HG03469 (cell line): ENCODE results near the gene DNM2.
"Not testable (repeated sequence)": the region's sequence is repeated elsewhere in the genome, so short reads cannot be mapped to it uniquely, and the experiment has no call there.

Experiments
- ATAC-seq: cut with Tn5 transposase; IDR thresholded peaks from one replicate; pipeline ENCODE4 v1.9.1; 2021; ENCODE audit warnings: mild to moderate bottlenecking, moderate library complexity, moderate number of reproducible peaks; ENCODE audit not compliant: unreplicated experiment

DNM2 gene

GRCh38 chr19:10717356-10718204, at the start of gene DNM2:
Gene DNM2 (plus strand): TSS chr19:10718079. CDS start chr19:10718243, 164 bp downstream.
- ATAC-seq, result peak; percentile 73

DNA sequence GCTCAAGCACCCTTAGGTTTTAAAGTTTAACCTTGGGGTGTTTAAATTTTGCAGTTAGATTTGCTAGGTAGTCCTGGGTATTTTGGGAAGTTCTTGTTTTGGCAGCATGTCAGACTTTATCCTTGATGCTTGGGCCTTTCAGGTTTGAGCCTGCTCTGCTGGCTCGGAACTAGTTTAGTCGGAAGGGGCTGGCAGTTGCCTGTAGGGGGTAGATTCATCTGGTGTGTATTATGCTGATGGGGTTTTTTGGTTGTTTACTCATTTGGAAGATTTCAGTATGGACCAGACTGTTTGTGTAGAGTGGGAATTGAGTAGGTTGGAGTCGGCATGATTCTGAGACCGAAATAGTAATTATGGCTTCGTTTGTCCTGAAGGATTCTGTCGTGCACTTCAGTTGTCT, 48.6 kb upstream of the DNM2 start:
- no peak for ATAC-seq

DNA sequence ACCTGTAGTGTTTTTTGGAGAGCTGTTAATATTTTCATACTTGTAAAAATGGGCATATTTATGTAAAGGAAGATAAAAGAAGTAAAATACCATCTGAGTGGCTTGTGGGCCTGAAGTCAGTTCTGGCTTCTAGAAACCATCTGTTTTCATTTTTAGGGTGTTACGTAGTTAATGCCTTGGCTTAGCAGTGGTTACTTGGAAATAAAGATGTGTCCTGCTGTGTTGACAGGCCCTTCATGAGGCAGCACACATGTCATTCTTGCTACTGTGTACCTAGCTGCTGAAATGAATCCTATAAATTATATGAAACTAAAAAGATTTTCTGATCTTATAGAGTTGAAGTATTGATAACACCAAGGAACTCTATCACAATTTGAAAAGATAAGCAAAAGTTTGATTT, 47.7 kb upstream of the DNM2 start:
- ATAC-seq, result no peak

GRCh38 chr19:10670876-10671804, 46.7 kb upstream of the DNM2 start:
- ATAC-seq, result no peak

- ATAC-seq, result not testable (repeated sequence)
Measured at GRCh38 chr19:10671922-10672321, 46.0 kb upstream of the DNM2 start.

DNA sequence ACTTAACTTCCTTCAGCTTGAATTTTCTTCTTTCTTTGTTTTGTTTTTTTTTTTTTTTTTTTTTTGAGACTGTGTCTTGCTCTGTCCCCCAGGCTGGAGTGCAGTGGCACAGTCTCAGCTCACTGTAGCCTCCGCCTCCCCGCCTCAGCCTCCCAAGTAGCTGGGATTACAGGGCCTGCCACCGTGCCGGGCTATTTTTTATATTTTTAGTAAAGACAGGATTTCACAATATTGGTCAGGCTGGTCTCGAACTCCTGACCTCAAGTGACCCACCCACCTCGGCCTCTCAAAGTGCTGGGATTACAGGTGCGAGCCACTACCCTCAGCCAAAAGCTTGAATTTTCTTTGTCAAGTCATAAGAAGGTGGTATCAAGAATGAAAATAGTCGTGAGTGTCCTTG, 42.7 kb upstream of the DNM2 start:
- not testable (repeated sequence) for ATAC-seq

DNA sequence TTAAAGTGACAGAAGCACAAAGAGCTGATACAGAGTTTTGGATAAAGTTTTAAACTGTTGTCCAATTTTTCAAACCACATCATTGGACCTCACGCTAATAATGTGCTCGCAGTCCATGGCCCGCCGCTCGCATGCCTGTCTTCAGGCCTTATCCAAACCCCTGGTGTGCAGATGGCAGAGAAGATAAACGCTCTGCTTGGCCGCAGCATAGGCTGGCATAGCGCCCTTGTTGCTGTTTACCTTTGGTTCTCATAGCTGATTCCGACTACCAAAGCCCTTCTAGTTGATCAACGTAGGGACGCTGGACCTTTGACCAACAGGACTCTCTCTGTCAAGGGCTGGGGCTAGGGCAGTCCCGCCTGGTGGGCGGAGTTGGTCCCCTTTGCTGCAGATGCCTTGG, 40.1 kb upstream of the DNM2 start:
- no peak for ATAC-seq

DNA sequence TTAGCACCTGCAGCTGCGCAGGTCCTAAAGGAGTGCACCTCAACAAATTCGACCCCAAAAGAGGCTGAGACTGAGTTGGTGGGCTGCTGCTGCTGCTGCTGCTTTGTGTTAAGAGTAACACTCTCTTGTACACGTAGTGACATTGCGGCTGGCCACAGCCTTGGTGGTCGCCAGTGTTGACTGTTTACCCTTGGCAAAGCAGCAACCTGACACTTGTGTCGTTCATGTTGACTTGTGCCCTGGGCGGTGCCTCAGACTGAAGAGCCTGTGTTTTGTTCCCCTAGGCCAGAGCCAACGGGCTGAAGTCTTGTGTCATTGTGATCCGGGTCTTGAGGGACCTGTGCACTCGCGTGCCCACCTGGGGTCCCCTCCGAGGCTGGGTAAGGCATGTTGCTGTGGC, 39.1 kb upstream of the DNM2 start:
- ATAC-seq, result no peak

GRCh38 chr19:10679743-10680142, 38.1 kb upstream of the DNM2 start:
- ATAC-seq, result no peak

DNA sequence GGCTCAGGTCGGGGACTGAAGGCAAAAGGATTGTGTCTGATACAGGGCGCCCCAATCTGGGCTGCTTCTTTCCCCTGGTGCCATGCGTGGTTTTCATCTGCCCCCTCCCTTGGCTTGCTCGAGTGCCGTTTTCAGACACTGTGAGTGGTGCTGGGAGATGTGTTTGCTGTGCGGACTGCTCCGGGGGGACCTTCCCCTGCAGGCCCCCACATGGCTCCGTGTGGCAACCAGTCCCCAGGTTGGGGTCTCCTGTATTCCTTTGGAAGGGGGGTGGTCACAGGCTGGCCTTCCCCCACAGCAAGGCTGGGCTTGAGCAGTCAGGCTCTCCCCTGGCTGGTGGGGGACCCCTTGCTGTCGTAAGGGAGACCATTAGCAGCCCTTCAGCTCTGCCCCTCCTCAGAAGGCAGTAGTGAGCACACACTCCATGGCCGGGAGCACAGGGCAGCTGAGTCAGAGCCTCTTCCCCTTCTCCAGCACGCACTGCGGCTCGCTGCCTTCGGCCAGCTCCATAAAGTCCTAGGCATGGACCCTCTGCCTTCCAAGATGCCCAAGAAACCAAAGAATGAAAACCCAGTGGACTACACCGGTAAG, 37.2 kb upstream of the DNM2 start:
- ATAC-seq, result no peak

DNA sequence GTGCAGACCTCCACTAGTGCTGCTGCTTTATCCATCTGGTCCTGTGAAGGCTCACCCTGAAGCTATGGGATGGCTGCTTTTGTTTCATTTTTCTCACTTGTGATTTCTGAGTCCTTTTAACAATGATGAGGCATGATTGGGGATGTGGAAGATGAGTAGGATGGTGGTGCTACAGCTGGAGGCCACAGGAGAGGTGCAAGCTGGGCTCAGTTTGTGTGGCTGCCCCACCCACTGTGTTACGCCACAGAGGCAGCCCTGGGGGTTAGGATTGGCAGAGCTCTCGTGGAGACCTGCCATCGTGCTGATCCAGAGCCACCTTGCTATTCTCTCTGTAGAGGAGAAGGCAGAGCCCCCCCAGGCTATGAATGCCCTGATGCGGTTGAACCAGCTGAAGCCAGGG, 36.2 kb upstream of the DNM2 start:
- no peak for ATAC-seq

DNA sequence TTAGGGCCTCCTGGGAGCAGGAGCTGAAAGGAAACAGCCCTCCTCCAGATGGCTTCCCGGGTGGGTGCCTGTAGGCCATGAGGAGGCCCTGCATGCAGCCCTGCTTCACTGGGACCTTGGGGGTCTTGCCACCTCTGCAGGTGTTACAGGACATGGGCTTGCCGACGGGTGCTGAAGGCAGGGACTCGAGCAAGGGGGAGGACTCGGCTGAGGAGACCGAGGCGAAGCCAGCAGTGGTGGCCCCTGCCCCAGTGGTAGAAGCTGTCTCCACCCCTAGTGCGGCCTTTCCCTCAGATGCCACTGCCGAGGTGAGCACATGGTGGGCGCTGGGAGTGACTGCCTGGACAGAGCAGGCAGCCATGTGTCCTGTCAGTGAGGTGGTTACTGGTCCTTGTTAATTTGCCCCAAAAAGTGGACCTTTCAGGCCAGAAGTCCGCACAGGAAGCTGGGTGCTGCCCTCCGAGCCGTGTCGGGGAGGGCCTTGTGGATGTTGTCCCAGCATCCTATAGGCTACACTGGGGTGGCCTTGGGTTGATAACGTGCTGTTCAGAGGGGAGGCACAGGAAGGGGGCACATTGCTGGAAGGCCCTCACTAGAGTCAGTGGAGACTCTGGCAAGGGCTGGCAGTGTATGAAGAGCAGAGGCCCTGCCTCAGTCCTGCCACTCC, 35.3 kb upstream of the DNM2 start:
- ATAC-seq, result no peak

- ATAC-seq, result no peak
Measured at GRCh38 chr19:10683064-10683426, 34.8 kb upstream of the DNM2 start.

DNA sequence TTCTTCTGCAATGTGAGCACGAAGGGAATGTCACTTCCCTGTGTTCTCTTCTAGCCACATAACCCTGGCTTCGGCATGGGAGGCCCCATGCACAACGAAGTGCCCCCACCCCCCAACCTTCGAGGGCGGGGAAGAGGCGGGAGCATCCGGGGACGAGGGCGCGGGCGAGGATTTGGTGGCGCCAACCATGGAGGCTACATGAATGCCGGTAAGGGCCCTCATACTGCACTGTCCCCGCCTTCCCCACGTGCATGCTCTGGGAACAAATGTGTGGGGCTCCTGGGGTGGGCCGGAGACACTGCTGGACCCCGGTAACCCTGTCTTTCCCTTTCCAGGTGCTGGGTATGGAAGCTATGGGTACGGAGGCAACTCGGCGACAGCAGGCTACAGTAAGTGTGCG, 34.3 kb upstream of the DNM2 start:
- no peak for ATAC-seq

GRCh38 chr19:10685210-10685609, 32.7 kb upstream of the DNM2 start:
- no peak for ATAC-seq

DNA sequence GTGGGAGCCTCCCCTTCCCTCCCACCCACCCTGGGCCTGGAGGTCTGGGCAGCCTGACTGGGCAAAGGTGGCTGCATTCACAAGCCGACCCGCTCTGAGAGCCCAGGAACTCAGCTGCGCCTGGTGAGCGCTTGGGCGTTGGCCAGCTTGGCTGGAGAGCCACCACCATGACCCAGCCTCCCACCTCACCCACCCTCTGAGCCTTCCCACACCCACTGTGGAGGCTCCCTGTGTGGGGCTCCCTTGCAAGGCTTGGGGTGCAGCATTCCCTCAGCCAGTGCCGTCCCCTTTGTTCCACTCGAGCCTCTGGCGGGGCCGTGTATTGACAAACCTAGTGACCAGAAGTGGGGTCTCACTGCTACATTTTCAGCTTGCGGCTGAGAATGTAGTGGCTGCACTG, 31.7 kb upstream of the DNM2 start:
- no peak for ATAC-seq

GRCh38 chr19:10686661-10687517, 31.0 kb upstream of the DNM2 start:
- ATAC-seq, result no peak

GRCh38 chr19:10687518-10688288, 30.2 kb upstream of the DNM2 start:
- no peak for ATAC-seq

DNA sequence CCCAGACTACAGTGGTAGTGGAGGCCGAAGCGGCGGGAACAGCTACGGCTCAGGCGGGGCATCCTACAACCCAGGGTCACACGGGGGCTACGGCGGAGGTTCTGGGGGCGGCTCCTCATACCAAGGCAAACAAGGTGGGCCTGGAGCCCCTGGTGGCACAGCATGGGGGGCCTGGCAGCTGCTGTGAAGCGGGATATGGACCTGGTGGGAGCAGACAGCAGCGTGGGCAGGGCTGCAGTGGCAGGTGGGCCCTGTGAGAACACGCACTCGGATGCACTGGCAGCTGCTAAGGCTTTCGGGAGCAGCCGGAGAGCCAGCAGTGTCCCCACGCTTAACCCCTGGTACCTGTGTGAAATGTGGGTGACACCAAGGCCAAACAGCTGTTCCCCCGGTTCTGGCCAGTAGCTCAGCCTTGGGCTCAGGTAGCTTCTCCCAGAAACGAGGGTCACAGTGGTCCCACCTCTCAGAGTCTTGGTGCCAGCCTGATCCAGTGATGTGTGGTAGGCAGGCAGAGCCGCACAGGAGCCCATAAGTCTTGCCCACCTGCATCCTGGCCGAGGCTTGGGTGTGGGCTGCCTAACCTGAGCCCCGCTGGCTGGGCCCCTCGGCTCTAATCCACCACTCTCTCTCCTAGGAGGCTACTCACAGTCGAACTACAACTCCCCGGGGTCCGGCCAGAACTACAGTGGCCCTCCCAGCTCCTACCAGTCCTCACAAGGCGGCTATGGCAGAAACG, 29.2 kb upstream of the DNM2 start:
- ATAC-seq, result no peak
